ENCODE results near the gene PIGQ.

Gene PIGQ

GRCh38 chr16:578870-579405 lies 9.2 kb downstream of the PIGQ start:
- H3K36me3 ChIP-seq (replicated peaks in 1 of 2; ENCODE audit: control insufficient read depth in 2 of 2, insufficient read depth in 2 of 2, low read length in 2 of 2) = peaks cover 19 to 43% of the 10 kb centered on the region in 2 donors
- DNase-seq (ENCODE audit: low spot score) = peak; percentile 71

GRCh38 chr16:580141-580945 lies 10.6 kb downstream of the PIGQ start:
- Histone ChIP-seq H2BK120ac (ENCODE audit: low read depth, low read length) (peak overlapping the region; percentile 47), H3K4ac (ENCODE audit: low read length) (no peak overlapping the region), H3K79me1 (ENCODE audit: low read depth, low read length) (peaks cover 2% of the 10 kb centered on the region), H3K4me2 (ENCODE audit: insufficient read depth, low read length, poor library complexity, severe bottlenecking) (no peak overlapping the region), H3K9ac (ENCODE audit: low read depth, low read length, poor library complexity) (no peak overlapping the region), H2AK5ac (ENCODE audit: low read depth, low read length) (peak overlapping the region; percentile 96), H3K27me3 (ENCODE audit: control insufficient read depth in 3 of 3, insufficient read depth in 3 of 3, low read depth in 1 of 3, low read length in 3 of 3) (peaks cover 0 to 11% (median 0%) of the 10 kb centered on the region in 3 experiments), H3K27ac (replicated peaks; ENCODE audit: low read length) (no peak overlapping the region), H3K36me3 (replicated peaks in 1 of 2; ENCODE audit: control insufficient read depth in 2 of 2, insufficient read depth in 2 of 2, low read length in 2 of 2) (peaks cover 9 to 29% of the 10 kb centered on the region in 2 donors), H2BK12ac (ENCODE audit: low read length) (peak overlapping the region; percentile 41), H3K23ac (ENCODE audit: low read depth, low read length, poor library complexity) (peak overlapping the region; percentile 85), H3K4me3 (ENCODE audit: low read length in 2 of 2) (peak overlapping the region in 1 of 2 donors; percentile 24), H2BK15ac (ENCODE audit: low read length) (no peak overlapping the region), H3K9me3 (replicated peaks in 1 of 2; ENCODE audit: control insufficient read depth in 2 of 2, insufficient read depth in 1 of 2, low read depth in 1 of 2, low read length in 2 of 2) (no peaks in the 10 kb centered on the region), H4K8ac (ENCODE audit: low read depth, low read length) (peak overlapping the region; percentile 23), H2BK5ac (ENCODE audit: low read length) (no peak overlapping the region), H2AFZ (ENCODE audit: low read length) (no peak overlapping the region), H3K4me1 (ENCODE audit: control insufficient read depth in 2 of 2, insufficient read depth in 1 of 2, low read depth in 1 of 2, low read length in 2 of 2) (peaks cover 0 to 12% of the 10 kb centered on the region in 2 donors), H3K14ac (ENCODE audit: low read length) (peak overlapping the region; percentile 38), H4K91ac (ENCODE audit: low read depth, low read length, poor library complexity) (no peak overlapping the region), H3K18ac (ENCODE audit: low read length) (no peak overlapping the region)
- WGBS, 2 donors (ENCODE audit: extremely low coverage in 2 of 2, insufficient read length in 2 of 2, insufficient replicate concordance in 1 of 2) = no CpG with 5 or more reads among the region's 27 CpGs
- DNase-seq (ENCODE audit: low spot score) = no peak

More at GRCh38 chr16:578870-579405, 9.2 kb downstream of the PIGQ start:
- Histone ChIP-seq H3K23ac (ENCODE audit: low read depth, low read length, poor library complexity) (peak overlapping the region; percentile 95), H3K4me2 (ENCODE audit: insufficient read depth, low read length, poor library complexity, severe bottlenecking) (peak overlapping the region; percentile 47), H2BK5ac (ENCODE audit: low read length) (no peak overlapping the region), H2AFZ (ENCODE audit: low read length) (no peak overlapping the region), H3K14ac (ENCODE audit: low read length) (no peak overlapping the region), H3K27ac (replicated peaks; ENCODE audit: low read length) (no peak overlapping the region), H3K79me1 (ENCODE audit: low read depth, low read length) (peaks cover 4% of the 10 kb centered on the region), H3K4me3 (ENCODE audit: low read length in 2 of 2) (peak overlapping the region in 1 of 2 donors; percentile 72), H3K4me1 (ENCODE audit: control insufficient read depth in 2 of 2, insufficient read depth in 1 of 2, low read depth in 1 of 2, low read length in 2 of 2) (peaks cover 0 to 8% of the 10 kb centered on the region in 2 donors), H2BK15ac (ENCODE audit: low read length) (no peak overlapping the region), H4K8ac (ENCODE audit: low read depth, low read length) (no peak overlapping the region), H3K4ac (ENCODE audit: low read length) (no peak overlapping the region), H3K9me3 (replicated peaks in 1 of 2; ENCODE audit: control insufficient read depth in 2 of 2, insufficient read depth in 1 of 2, low read depth in 1 of 2, low read length in 2 of 2) (no peaks in the 10 kb centered on the region), H2BK12ac (ENCODE audit: low read length) (no peak overlapping the region), H3K18ac (ENCODE audit: low read length) (no peak overlapping the region), H2AK5ac (ENCODE audit: low read depth, low read length) (no peak overlapping the region), H2BK120ac (ENCODE audit: low read depth, low read length) (no peak overlapping the region), H3K9ac (ENCODE audit: low read depth, low read length, poor library complexity) (peak overlapping the region; percentile 17), H3K27me3 (ENCODE audit: control insufficient read depth in 3 of 3, insufficient read depth in 3 of 3, low read depth in 1 of 3, low read length in 3 of 3) (peaks cover 0 to 5% (median 0%) of the 10 kb centered on the region in 3 experiments), H4K91ac (ENCODE audit: low read depth, low read length, poor library complexity) (no peak overlapping the region)
- WGBS, 2 donors (ENCODE audit: extremely low coverage in 2 of 2, insufficient read length in 2 of 2, insufficient replicate concordance in 1 of 2) = no CpG with 5 or more reads among the region's 34 CpGs

GRCh38 chr16:580946-581498 lies 11.3 kb downstream of the PIGQ start:
- no CpG with 5 or more reads among the region's 19 CpGs for WGBS, 2 donors (ENCODE audit: extremely low coverage in 2 of 2, insufficient read length in 2 of 2, insufficient replicate concordance in 1 of 2)
- Histone ChIP-seq H3K4me2 (ENCODE audit: insufficient read depth, low read length, poor library complexity, severe bottlenecking) (no peak overlapping the region), H2AFZ (ENCODE audit: low read length) (no peak overlapping the region), H3K4ac (ENCODE audit: low read length) (no peak overlapping the region), H3K14ac (ENCODE audit: low read length) (no peak overlapping the region), H2AK5ac (ENCODE audit: low read depth, low read length) (peak overlapping the region; percentile 19), H3K4me1 (ENCODE audit: control insufficient read depth in 2 of 2, insufficient read depth in 1 of 2, low read depth in 1 of 2, low read length in 2 of 2) (peaks cover 0 to 12% of the 10 kb centered on the region in 2 donors), H3K27ac (replicated peaks; ENCODE audit: low read length) (no peak overlapping the region), H4K91ac (ENCODE audit: low read depth, low read length, poor library complexity) (no peak overlapping the region), H3K27me3 (ENCODE audit: control insufficient read depth in 3 of 3, insufficient read depth in 3 of 3, low read depth in 1 of 3, low read length in 3 of 3) (peaks cover 0 to 18% (median 0%) of the 10 kb centered on the region in 3 experiments), H2BK5ac (ENCODE audit: low read length) (no peak overlapping the region), H2BK12ac (ENCODE audit: low read length) (no peak overlapping the region), H3K23ac (ENCODE audit: low read depth, low read length, poor library complexity) (peak overlapping the region; percentile 73), H2BK120ac (ENCODE audit: low read depth, low read length) (no peak overlapping the region), H3K9ac (ENCODE audit: low read depth, low read length, poor library complexity) (no peak overlapping the region), H3K9me3 (replicated peaks in 1 of 2; ENCODE audit: control insufficient read depth in 2 of 2, insufficient read depth in 1 of 2, low read depth in 1 of 2, low read length in 2 of 2) (no peaks in the 10 kb centered on the region), H4K8ac (ENCODE audit: low read depth, low read length) (peak overlapping the region; percentile 23), H3K36me3 (replicated peaks in 1 of 2; ENCODE audit: control insufficient read depth in 2 of 2, insufficient read depth in 2 of 2, low read length in 2 of 2) (peaks cover 8 to 23% of the 10 kb centered on the region in 2 donors), H2BK15ac (ENCODE audit: low read length) (no peak overlapping the region), H3K4me3 (ENCODE audit: low read length in 2 of 2) (no peak overlapping the region), H3K79me1 (ENCODE audit: low read depth, low read length) (peaks cover 2% of the 10 kb centered on the region), H3K18ac (ENCODE audit: low read length) (no peak overlapping the region)
- DNase-seq (ENCODE audit: low spot score) = no peak

- no peak overlapping the region for H3K4ac ChIP-seq (ENCODE audit: low read length)
- H3K14ac ChIP-seq (ENCODE audit: low read length) = no peak overlapping the region
- H2BK15ac ChIP-seq (ENCODE audit: low read length) = no peak overlapping the region
- peaks cover 8 to 18% of the 10 kb centered on the region in 2 donors for H3K36me3 ChIP-seq (replicated peaks in 1 of 2; ENCODE audit: control insufficient read depth in 2 of 2, insufficient read depth in 2 of 2, low read length in 2 of 2)
- H3K23ac ChIP-seq (ENCODE audit: low read depth, low read length, poor library complexity) = peak overlapping the region; percentile 80
- no peak overlapping the region for H3K27ac ChIP-seq (replicated peaks; ENCODE audit: low read length)
- H4K8ac ChIP-seq (ENCODE audit: low read depth, low read length) = no peak overlapping the region
- no peak overlapping the region for H2AFZ ChIP-seq (ENCODE audit: low read length)
- no peak overlapping the region for H2AK5ac ChIP-seq (ENCODE audit: low read depth, low read length)
- H4K91ac ChIP-seq (ENCODE audit: low read depth, low read length, poor library complexity) = no peak overlapping the region
- H3K9ac ChIP-seq (ENCODE audit: low read depth, low read length, poor library complexity) = peak overlapping the region; percentile 77
- H3K27me3 ChIP-seq (ENCODE audit: control insufficient read depth in 3 of 3, insufficient read depth in 3 of 3, low read depth in 1 of 3, low read length in 3 of 3) = peaks cover 0 to 21% (median 0%) of the 10 kb centered on the region in 3 experiments
- peaks cover 2% of the 10 kb centered on the region for H3K79me1 ChIP-seq (ENCODE audit: low read depth, low read length)
- peak overlapping the region in 1 of 2 donors; percentile 23 for H3K4me3 ChIP-seq (ENCODE audit: low read length in 2 of 2)
- no CpG with 5 or more reads among the region's 18 CpGs for WGBS, 2 donors (ENCODE audit: extremely low coverage in 2 of 2, insufficient read length in 2 of 2, insufficient replicate concordance in 1 of 2)
- no peak overlapping the region for H2BK120ac ChIP-seq (ENCODE audit: low read depth, low read length)
- peak overlapping the region; percentile 30 for H2BK12ac ChIP-seq (ENCODE audit: low read length)
- no peak overlapping the region for H2BK5ac ChIP-seq (ENCODE audit: low read length)
- no peaks in the 10 kb centered on the region for H3K9me3 ChIP-seq (replicated peaks in 1 of 2; ENCODE audit: control insufficient read depth in 2 of 2, insufficient read depth in 1 of 2, low read depth in 1 of 2, low read length in 2 of 2)
- no peak overlapping the region for H3K4me2 ChIP-seq (ENCODE audit: insufficient read depth, low read length, poor library complexity, severe bottlenecking)
- H3K18ac ChIP-seq (ENCODE audit: low read length) = no peak overlapping the region
- DNase-seq (ENCODE audit: low spot score) = no peak
- peaks cover 0 to 12% of the 10 kb centered on the region in 2 donors for H3K4me1 ChIP-seq (ENCODE audit: control insufficient read depth in 2 of 2, insufficient read depth in 1 of 2, low read depth in 1 of 2, low read length in 2 of 2)
Observed at GRCh38 chr16:582218-582613, 12.4 kb downstream of the PIGQ start.
